Ecto neural progenitor cell (in vitro differentiated cells): Measurements from ENCODE around the gene HSD3B1.
"Not testable (repeated sequence)": the region's sequence is repeated elsewhere in the genome, so short reads cannot be mapped to it uniquely, and the experiment has no call there.

Experiments used
- DNase-seq: peaks from one replicate; pipeline ENCODE4 v3.0.0-alpha.2; 2018; ENCODE audit warnings: low spot score

Gene HSD3B1

DNA sequence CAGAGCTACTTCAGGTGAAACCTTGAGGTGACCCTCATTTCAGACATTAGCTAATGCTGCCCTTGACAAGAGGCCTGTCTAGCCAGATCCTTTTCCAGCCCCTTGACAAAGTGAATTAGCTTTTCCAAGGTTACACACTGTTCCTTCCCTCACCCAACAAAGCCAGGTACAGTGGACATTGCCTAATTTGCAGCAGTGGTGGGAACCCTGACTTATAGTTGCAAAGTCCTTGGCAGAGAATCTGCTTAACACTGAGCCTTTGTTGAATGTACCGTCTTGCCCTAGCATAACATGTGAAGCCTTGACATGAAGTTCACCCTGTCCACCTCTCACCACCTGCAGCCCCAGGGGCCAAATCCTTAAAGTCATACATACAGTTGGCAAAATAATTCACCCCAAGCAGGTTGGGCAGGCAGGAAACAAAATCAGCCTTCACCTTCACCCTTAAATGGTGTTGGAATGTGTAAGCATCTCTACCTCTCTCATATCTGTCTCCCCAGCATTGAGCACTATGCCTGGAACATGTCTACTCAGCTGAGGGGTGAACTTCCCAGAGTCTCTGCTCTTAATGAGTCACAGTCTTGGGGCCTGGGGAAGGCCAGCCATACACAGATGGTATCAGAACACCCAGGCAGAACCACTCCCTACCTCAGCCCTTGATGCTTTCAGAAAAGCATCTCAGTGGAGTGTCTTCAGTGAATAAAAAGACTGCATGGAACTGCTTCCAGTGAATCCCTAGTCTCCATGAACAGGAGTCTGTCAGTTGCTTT is 46.5 kb downstream of the HSD3B1 start:
- not testable (repeated sequence) for DNase-seq

DNA sequence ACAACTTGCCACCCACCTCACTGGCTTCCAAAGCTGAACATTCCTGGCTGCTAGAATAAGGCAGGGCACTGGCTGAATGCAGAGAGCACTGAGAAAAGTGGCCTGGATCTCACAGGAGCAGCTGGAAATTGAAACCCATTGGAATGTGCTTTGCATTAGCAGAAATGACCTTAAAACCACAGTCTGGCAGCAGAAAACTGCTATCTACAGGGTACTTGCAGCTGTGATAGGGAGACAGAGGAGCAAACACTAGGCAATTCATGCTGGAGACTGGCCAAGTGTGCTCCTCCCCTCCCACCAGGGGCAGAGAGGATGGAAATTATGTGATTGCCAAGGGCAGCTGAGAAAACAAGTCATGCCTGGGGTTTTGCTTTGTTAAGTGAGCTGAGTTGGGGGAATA is 47.2 kb downstream of the HSD3B1 start:
- DNase-seq: no peak

DNA sequence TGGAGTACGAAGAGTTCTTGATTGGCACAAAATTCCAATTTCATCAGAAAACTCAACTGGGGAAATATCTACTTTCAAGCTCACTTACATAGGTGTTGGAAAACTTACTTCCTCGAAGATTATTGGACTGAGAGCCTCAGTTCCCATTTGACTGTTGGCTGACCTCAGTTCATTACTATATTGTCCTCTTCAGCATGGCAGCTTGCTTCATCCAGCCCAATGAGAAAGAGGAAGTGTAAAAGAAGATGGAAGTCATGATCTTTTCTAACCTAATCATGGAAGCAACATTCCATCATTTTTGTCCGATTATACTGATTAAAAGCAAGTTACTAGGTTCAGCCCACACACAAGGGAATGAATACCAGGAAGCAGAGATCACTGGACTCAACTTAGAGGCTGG is 49.4 kb downstream of the HSD3B1 start:
- DNase-seq: no peak

- not testable (repeated sequence) for DNase-seq
Observed at GRCh38 chr1:119560402-119560801, 53.4 kb downstream of the HSD3B1 start.

DNA sequence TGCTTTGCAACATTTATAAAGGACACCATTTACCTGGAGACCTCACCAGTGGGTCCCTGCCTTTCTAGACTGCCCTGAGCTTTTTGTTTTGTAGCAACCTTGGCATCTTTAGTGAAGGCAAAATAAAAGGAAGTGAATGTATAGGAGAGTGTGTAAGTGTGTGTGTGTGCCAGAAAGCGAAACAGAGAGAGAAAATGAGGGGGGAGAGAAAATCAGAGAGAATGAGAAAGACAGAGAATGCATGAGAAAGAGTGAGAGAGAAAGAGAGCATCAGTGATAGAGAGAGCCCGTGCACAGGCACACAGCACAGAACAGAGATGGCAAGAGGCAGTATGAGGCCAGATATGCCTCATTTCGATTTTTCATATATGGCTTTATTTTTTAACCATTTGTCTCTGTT is 57.5 kb downstream of the HSD3B1 start:
- DNase-seq: no peak
